CD4-positive, alpha-beta T cell treated with Interleukin-15 for 1 hour (primary cell): ENCODE data around the gene DHODH.
"Not testable (repeated sequence)": the region's sequence is repeated elsewhere in the genome, so short reads cannot be mapped to it uniquely, and the experiment has no call there.

ENCODE experiments used
- DNase-seq: peaks from one replicate; pipeline ENCODE4 v3.0.0-alpha.2; 2020

Gene DHODH

GRCh38 chr16:72008424-72009216 lies at the start of gene DHODH:
Gene DHODH (plus strand): TSS chr16:72008744. CDS start chr16:72008765, 21 bp downstream.
- peak; percentile 98 for DNase-seq

- DNase-seq = peak; percentile 76
These were observed 47.2 kb upstream of the DHODH start for GRCh38 chr16:71961066-71962039.

- DNase-seq = no peak
These were observed 45.2 kb upstream of the DHODH start for GRCh38 chr16:71963125-71963875.

- no peak for DNase-seq
These were observed 43.3 kb upstream of the DHODH start for GRCh38 chr16:71965223-71965622.

- DNase-seq = no peak
These were observed 41.6 kb upstream of the DHODH start for GRCh38 chr16:71966932-71967331.

GRCh38 chr16:71969353-71969752 lies 39.2 kb upstream of the DHODH start:
- DNase-seq = no peak

GRCh38 chr16:71971571-71971970 lies 37.0 kb upstream of the DHODH start:
- no peak for DNase-seq

GRCh38 chr16:71972356-71972755 lies 36.2 kb upstream of the DHODH start:
- DNase-seq = no peak

GRCh38 chr16:71973001-71973400 lies 35.5 kb upstream of the DHODH start:
- DNase-seq = no peak

GRCh38 chr16:71974068-71974818 lies 34.3 kb upstream of the DHODH start:
- no peak for DNase-seq

- DNase-seq = no peak
These were observed 23.1 kb upstream of the DHODH start for GRCh38 chr16:71985262-71985974.

- no peak for DNase-seq
These were observed 22.4 kb upstream of the DHODH start for GRCh38 chr16:71986131-71986530.

GRCh38 chr16:71995038-71995437 lies 13.5 kb upstream of the DHODH start:
- no peak for DNase-seq

- DNase-seq = not testable (repeated sequence)
These were observed 11.0 kb upstream of the DHODH start for GRCh38 chr16:71997578-71997977.

GRCh38 chr16:72001180-72001874 lies 7.2 kb upstream of the DHODH start:
- DNase-seq = no peak

GRCh38 chr16:72002619-72003018 lies 5.9 kb upstream of the DHODH start:
- DNase-seq = no peak

- not testable (repeated sequence) for DNase-seq
These were observed 500 bp upstream of the DHODH start for GRCh38 chr16:72008065-72008423.

GRCh38 chr16:72009779-72010178 lies 1.2 kb downstream of the DHODH start:
- no peak for DNase-seq

- DNase-seq = no peak
These were observed 4.1 kb downstream of the DHODH start for GRCh38 chr16:72012607-72013006.

- no peak for DNase-seq
These were observed 4.8 kb downstream of the DHODH start for GRCh38 chr16:72013389-72013788.
